ENCODE data around the gene FOCAD.
"Not testable (repeated sequence)": the region's sequence is repeated elsewhere in the genome, so short reads cannot be mapped to it uniquely, and the experiment has no call there.

FOCAD gene

GRCh38 chr9:20974191-20974938 lies 290.3 kb downstream of the FOCAD start:
- not testable (repeated sequence) for DNase-seq

- DNase-seq, result no peak
Measured at GRCh38 chr9:20978249-20978648, 294.2 kb downstream of the FOCAD start.

- DNase-seq, result no peak
Measured at GRCh38 chr9:20980832-20981455, 296.9 kb downstream of the FOCAD start.

- DNase-seq, result no peak
Measured at GRCh38 chr9:20981486-20981885, 297.4 kb downstream of the FOCAD start.

- DNase-seq, result no peak
Measured at GRCh38 chr9:20984506-20984905, 300.4 kb downstream of the FOCAD start.

- no peak for DNase-seq
Measured at GRCh38 chr9:20985851-20986600, 302.0 kb downstream of the FOCAD start.

- no peak for DNase-seq
Measured at GRCh38 chr9:20987521-20987920, 303.5 kb downstream of the FOCAD start.

- DNase-seq, result no peak
Measured at GRCh38 chr9:20988061-20988460, 304.0 kb downstream of the FOCAD start.

GRCh38 chr9:20988671-20989315 lies 304.7 kb downstream of the FOCAD start:
- DNase-seq, result no peak

GRCh38 chr9:20989923-20990341 lies 305.9 kb downstream of the FOCAD start:
- DNase-seq, result no peak

GRCh38 chr9:20990867-20991266 lies 306.8 kb downstream of the FOCAD start:
- DNase-seq, result no peak

- DNase-seq, result no peak
Measured at GRCh38 chr9:20994486-20994885, 310.4 kb downstream of the FOCAD start.

- DNase-seq, result no peak
Measured at GRCh38 chr9:20995616-20996015, 311.6 kb downstream of the FOCAD start.

- DNase-seq, result peak in 1 of 6 experiments; percentile 1
Measured at GRCh38 chr9:20996809-20997208, 312.8 kb downstream of the FOCAD start.

- DNase-seq, result no peak
Measured at GRCh38 chr9:20997503-20998076, 313.5 kb downstream of the FOCAD start.

GRCh38 chr9:21001581-21001980 lies 317.5 kb downstream of the FOCAD start:
- DNase-seq, result peak in 2 of 6 experiments; percentile 30

GRCh38 chr9:21002040-21002439 lies 318.0 kb downstream of the FOCAD start:
- peak in 3 of 6 experiments; percentile 3 to 44 (median 30) for DNase-seq

- DNase-seq, result no peak
Measured at GRCh38 chr9:21015129-21015815, 331.2 kb downstream of the FOCAD start.

GRCh38 chr9:21015995-21016394 lies 331.9 kb downstream of the FOCAD start:
- no peak for DNase-seq

- DNase-seq, result no peak
Measured at GRCh38 chr9:21016701-21017491, 332.8 kb downstream of the FOCAD start.

GRCh38 chr9:21018177-21018576 lies 334.1 kb downstream of the FOCAD start:
- no peak for DNase-seq
